Esophagus muscularis mucosa (tissue), 4 donors: ENCODE data around the gene RCOR1. TPM values are rescaled to one million over a fixed set of nuclear protein-coding genes. Genes with fewer than 3 reads are reported as not detected.

Experiments used
- DNase-seq: peaks from one replicate; pipeline ENCODE4 v3.0.0-alpha.2; 2017; ENCODE audit errors: extremely low spot score
- H3K27ac ChIP-seq, 4 donors: fragments of 200-600 bp; sonication (generic); replicated peaks in 1 of 4; 1 replicate in 3 of 4; 2 replicates in 1 of 4; pipeline ENCODE4 v1.5.1; 2016 to 2019; ENCODE audit warnings: mild to moderate bottlenecking in 1 of 4
- H3K27me3 ChIP-seq, 4 donors: fragments of 200-600 bp; sonication (generic); one replicate each; pipeline versions ENCODE4 v1.5.1 to v1.6.0; 2016 to 2019
- H3K36me3 ChIP-seq, 4 donors: fragments of 200-600 bp; sonication (generic); one replicate each; pipeline ENCODE4 v1.5.1; 2016 to 2019
- H3K4me1 ChIP-seq, 4 donors: fragments of 200-600 bp; sonication (generic); one replicate each; pipeline ENCODE4 v1.5.1; 2016 to 2019
- H3K4me3 ChIP-seq, 4 donors: fragments of 200-600 bp; sonication (generic); 1 replicate in 2 of 4; 2 replicates in 2 of 4; pipeline ENCODE4 v1.5.1; 2016 to 2019; ENCODE audit warnings: mild to moderate bottlenecking in 4 of 4, moderate library complexity in 1 of 4
- H3K9me3 ChIP-seq, 4 donors: fragments of 200-600 bp; sonication (generic); 1 replicate in 3 of 4; 2 replicates in 1 of 4; pipeline ENCODE4 v1.5.1; 2016 to 2019
- EP300 ChIP-seq: sonication (generic); formaldehyde crosslinking; IDR thresholded peaks from one replicate; pipeline ENCODE4 v1.6.1; 2017; ENCODE audit warnings: antibody characterized with exemption
- POLR2A ChIP-seq: fragments of 450-650 bp; IDR thresholded peaks from one replicate; pipeline ENCODE4 v1.6.1; 2017; ENCODE audit warnings: antibody characterized with exemption, moderate library complexity, mild to moderate bottlenecking, low read depth
- POLR2AphosphoS5 ChIP-seq, 2 donors: sonication (generic); formaldehyde crosslinking; IDR thresholded peaks; one replicate each; pipeline ENCODE4 v1.6.1; 2017; ENCODE audit warnings: antibody characterized with exemption in 2 of 2
- WGBS: methylation state at CpG from one replicate; pipeline ENCODE4 v1.1.5; 2018; 5-methylcytosine and 5-hydroxymethylcytosine counted together
- intact Hi-C: fragments of 100-400 bp; cut with DNase I; formaldehyde crosslinking; loops from one replicate; pipeline ENCODE4 v1.15.1; 2023
- total RNA-seq, 4 donors: library from RNA; depleted of rRNA; stranded (reverse); fragments of >200 nt; gene quantifications; one replicate each; pipeline versions ENCODE4 v1.1.0 to v1.2.1, GENCODE V29; 2016
- TF ChIP-seq, protein P1 (sequence below), 3 experiments: fragments of 200-600 bp in 2 of 3; fragments of 450-650 bp in 1 of 3; sonication (generic) in 2 of 3; IDR thresholded peaks; one replicate each; pipeline ENCODE4 v1.5.1; 2017 to 2019; ENCODE audit warnings: antibody characterized with exemption in 3 of 3, mild to moderate bottlenecking in 2 of 3, moderate library complexity in 1 of 3

RCOR1 gene
- total RNA-seq, 4 donors from 2014 or later: 12.9 to 14.8 (median 13.8) TPM

DNA sequence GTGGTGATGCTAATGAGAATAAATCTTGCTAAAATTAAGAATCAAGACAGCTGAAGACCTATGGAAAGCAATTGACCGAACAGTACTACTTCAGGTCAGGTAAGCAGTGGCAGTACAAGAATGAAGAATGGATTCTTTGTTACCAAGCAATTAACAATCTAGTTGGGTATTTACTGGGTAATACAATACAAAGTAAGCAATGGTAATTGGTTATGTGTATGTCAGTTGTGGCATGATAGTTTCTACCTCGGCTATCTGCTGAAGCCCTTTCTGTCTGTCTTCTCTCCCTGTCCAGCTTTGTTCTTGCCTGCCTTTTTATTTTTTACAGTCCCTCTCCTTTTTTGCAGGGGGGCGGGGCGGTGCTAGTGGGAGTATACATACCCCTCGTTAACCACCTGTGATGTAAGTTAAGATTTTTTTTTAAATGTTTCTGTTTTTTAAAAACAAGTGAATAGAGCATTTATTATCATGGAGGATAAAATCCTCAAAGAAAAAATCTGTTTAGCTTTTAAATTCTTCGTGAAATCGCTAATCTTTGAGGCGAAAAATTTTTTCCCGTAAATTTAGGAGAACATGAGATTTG lies 75.9 kb downstream of the RCOR1 start:
- intact Hi-C loops: no loop called here
- Histone ChIP-seq H3K36me3 (no peaks in the 10 kb centered on the region), H3K9me3 (no peaks in the 10 kb centered on the region), H3K27me3 (no peaks in the 10 kb centered on the region), H3K4me1 (no peaks in the 10 kb centered on the region), H3K27ac (no peak overlapping the region), H3K4me3 (no peak overlapping the region)
- WGBS: 91% methylated on average over 9 of the region's 9 CpGs
- TF ChIP-seq POLR2A: no peak
- TF ChIP-seq, protein P1, sequence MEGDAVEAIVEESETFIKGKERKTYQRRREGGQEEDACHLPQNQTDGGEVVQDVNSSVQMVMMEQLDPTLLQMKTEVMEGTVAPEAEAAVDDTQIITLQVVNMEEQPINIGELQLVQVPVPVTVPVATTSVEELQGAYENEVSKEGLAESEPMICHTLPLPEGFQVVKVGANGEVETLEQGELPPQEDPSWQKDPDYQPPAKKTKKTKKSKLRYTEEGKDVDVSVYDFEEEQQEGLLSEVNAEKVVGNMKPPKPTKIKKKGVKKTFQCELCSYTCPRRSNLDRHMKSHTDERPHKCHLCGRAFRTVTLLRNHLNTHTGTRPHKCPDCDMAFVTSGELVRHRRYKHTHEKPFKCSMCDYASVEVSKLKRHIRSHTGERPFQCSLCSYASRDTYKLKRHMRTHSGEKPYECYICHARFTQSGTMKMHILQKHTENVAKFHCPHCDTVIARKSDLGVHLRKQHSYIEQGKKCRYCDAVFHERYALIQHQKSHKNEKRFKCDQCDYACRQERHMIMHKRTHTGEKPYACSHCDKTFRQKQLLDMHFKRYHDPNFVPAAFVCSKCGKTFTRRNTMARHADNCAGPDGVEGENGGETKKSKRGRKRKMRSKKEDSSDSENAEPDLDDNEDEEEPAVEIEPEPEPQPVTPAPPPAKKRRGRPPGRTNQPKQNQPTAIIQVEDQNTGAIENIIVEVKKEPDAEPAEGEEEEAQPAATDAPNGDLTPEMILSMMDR (IDR thresholded peaks at IDR 0.05): no peak
- no peak for TF ChIP-seq EP300
- no peak for TF ChIP-seq POLR2AphosphoS5 (IDR thresholded peaks at IDR 0.05)
- no peak for DNase-seq

DNA sequence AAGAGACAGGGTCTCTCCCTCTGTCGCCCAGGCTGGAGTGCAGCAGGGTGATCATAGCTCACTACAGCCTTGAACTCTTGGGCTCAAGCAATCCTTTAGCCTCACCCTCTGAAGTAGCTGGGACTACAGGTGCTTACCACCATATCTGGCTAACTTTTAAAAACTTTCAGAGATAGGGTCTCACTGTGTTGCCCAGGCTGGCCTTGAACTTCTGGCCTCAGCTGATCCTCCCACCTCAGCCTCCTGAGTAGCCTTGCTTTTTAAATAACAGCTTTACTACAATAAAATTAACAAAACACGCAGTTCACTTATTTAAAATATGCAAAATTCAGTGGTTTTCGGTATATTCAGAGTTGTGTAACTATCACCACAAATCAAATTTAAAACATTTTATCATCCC lies 79.0 kb downstream of the RCOR1 start:
- Histone ChIP-seq H3K36me3 (no peaks in the 10 kb centered on the region), H3K4me3 (no peak overlapping the region), H3K27ac (no peak overlapping the region), H3K27me3 (no peaks in the 10 kb centered on the region), H3K9me3 (no peaks in the 10 kb centered on the region), H3K4me1 (no peaks in the 10 kb centered on the region)
- TF ChIP-seq EP300: no peak
- TF ChIP-seq, protein P1 (IDR thresholded peaks at IDR 0.05): no peak
- no peak for TF ChIP-seq POLR2AphosphoS5 (IDR thresholded peaks at IDR 0.05)
- no peak for TF ChIP-seq POLR2A
- DNase-seq: no peak
- intact Hi-C loops: no loop called here
- WGBS: 100% methylated on average over 3 of the region's 3 CpGs

DNA sequence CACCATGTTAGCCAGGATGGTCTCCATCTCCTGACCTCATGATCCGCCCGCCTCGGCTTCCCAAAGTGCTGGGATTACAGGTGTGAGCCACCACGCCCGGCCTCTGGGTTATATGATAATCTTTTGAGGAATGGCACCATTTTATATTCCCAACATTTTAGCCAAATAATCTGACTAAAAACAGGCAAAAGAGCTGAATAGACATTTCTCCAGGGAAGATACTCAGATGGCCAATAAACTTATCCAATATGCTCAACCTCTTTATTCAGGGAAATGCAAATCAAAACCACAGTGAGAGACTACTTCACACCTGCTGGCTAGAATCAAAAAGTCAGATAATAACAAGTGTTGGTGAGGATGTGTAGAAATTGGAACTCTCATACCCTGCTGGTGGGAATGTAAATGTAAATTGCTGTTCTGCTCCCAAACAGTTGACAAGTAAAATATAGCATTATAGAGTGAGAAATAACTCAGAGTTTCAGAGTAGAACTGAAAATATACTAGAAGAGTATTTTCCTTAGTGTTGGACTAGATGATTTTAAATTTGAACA lies 80.0 kb downstream of the RCOR1 start:
- TF ChIP-seq, protein P1 (IDR thresholded peaks at IDR 0.05): no peak
- no peak for TF ChIP-seq POLR2A
- TF ChIP-seq POLR2AphosphoS5 (IDR thresholded peaks at IDR 0.05): no peak
- TF ChIP-seq EP300: no peak
- intact Hi-C loops: no loop called here
- 95% methylated on average over 5 of the region's 5 CpGs for WGBS
- Histone ChIP-seq H3K4me3 (no peak overlapping the region), H3K9me3 (no peaks in the 10 kb centered on the region), H3K4me1 (no peaks in the 10 kb centered on the region), H3K27me3 (no peaks in the 10 kb centered on the region), H3K27ac (no peak overlapping the region), H3K36me3 (no peaks in the 10 kb centered on the region)
- no peak for DNase-seq

DNA sequence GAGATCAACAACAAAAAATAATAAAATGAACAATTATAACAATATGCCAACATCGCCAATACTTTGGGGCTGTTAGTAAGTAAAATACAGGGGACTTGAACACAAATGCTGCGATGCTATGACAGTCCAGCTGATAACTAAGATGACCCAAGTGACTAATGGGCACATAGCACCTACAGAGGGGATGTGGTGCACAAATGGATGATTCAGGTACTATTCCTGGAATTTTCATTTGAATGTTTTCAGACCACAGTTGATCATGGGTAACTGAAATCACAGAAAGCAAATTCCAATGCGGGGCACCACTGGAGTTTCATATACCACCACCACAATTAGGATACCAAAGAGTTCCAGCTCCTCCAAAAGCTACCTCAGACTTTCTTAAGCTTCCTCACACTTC lies 82.9 kb downstream of the RCOR1 start:
- no peak overlapping the region for H3K4me3 ChIP-seq
- H3K27me3 ChIP-seq: no peaks in the 10 kb centered on the region
- WGBS: 96% methylated on average over 3 of the region's 3 CpGs
- no peaks in the 10 kb centered on the region for H3K36me3 ChIP-seq
- DNase-seq: no peak
- no peaks in the 10 kb centered on the region for H3K4me1 ChIP-seq
- TF ChIP-seq EP300 (no peak), POLR2A (no peak), POLR2AphosphoS5 (IDR thresholded peaks at IDR 0.05) (no peak)
- TF ChIP-seq, protein P1 (IDR thresholded peaks at IDR 0.05): no peak
- intact Hi-C loops: no loop called here
- H3K27ac ChIP-seq: no peak overlapping the region
- H3K9me3 ChIP-seq: no peaks in the 10 kb centered on the region

DNA sequence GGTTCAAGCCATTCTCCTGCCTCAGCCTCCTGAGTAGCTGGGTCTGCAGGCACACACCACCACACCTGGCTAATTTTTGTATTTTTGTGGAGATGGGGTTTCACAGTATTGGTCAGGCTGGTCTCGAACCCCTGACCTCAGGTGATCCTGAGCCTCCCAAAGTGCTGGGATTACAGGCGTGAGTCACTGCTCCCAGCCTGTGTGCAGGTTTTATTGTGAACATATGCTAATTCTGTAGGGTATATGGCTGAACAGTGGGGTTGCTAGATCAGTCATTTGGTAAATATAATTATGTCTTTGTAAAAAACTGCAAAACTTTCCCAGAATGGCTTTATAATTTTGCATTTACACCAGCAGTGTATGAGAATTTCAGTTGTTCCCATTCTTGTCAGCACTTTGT lies 85.9 kb downstream of the RCOR1 start:
- H3K27ac ChIP-seq: no peak overlapping the region
- intact Hi-C loops: no loop called here
- H3K36me3 ChIP-seq: peaks cover 0 to 6% (median 2%) of the 10 kb centered on the region in 4 donors
- H3K4me1 ChIP-seq: peaks cover 0 to 3% (median 0%) of the 10 kb centered on the region in 4 donors
- no peaks in the 10 kb centered on the region for H3K27me3 ChIP-seq
- no peak for DNase-seq
- H3K9me3 ChIP-seq: no peaks in the 10 kb centered on the region
- H3K4me3 ChIP-seq: no peak overlapping the region
- TF ChIP-seq, protein P1 (IDR thresholded peaks at IDR 0.05): no peak
- no peak for TF ChIP-seq POLR2A
- 100% methylated on average over 2 of the region's 2 CpGs for WGBS
